Pancreas (tissue), 10 donors: ENCODE results near the gene PITPNC1. TPM values are rescaled to one million over a fixed set of nuclear protein-coding genes. Genes with fewer than 3 reads are reported as not detected.
"Not testable (repeated sequence)": the region's sequence is repeated elsewhere in the genome, so short reads cannot be mapped to it uniquely, and the experiment has no call there.

Experiments
- ATAC-seq, 4 donors: fragments of 200-7000 bp; cut with Tn5 transposase; one replicate each; pipeline versions ENCODE4 v1.8.0 to v1.9.1; 2020; ENCODE audit warnings: mild to moderate bottlenecking in 4 of 4, moderate library complexity in 4 of 4
- DNase-seq, 6 donors: peaks; one replicate each; pipeline ENCODE4 v3.0.0-alpha.2; 2020
- FAIRE-seq: peaks from 2 replicates; lab custom pipeline; 2012; peaks lifted over from hg19 to GRCh38; lab: Jason Lieb, UNC
- H3K27ac ChIP-seq, 4 donors: fragments of 200-600 bp; sonication (generic); 1 replicate in 3 of 4; 2 replicates in 1 of 4; pipeline versions ENCODE4 v1.5.0 to v1.8.0; 2020
- H3K27me3 ChIP-seq, 4 donors: fragments of 200-600 bp; one replicate each; pipeline ENCODE4 v1.8.0; 2021
- H3K36me3 ChIP-seq, 3 donors: fragments of 200-600 bp; sonication (generic) in 1 of 3; one replicate each; pipeline versions ENCODE4 v1.5.0 to v1.8.0; 2020 to 2021
- H3K4me1 ChIP-seq, 3 donors: fragments of 200-600 bp; one replicate each; pipeline ENCODE4 v1.8.0; 2021
- H3K4me3 ChIP-seq, 4 donors: fragments of 200-600 bp; sonication (generic) in 2 of 4; one replicate each; pipeline versions ENCODE4 v1.5.0 to v1.8.0; 2020 to 2021
- H3K9me3 ChIP-seq, 4 donors: fragments of 200-600 bp; one replicate each; pipeline ENCODE4 v1.8.0; 2021
- CTCF ChIP-seq, 4 donors: fragments of 200-600 bp; sonication (generic) in 3 of 4; IDR thresholded peaks; one replicate each; pipeline versions ENCODE4 v1.5.0 to v1.8.0; 2021; ENCODE audit warnings: antibody characterized with exemption in 4 of 4
- WGBS, 2 donors: extraction: QIAGEN DNeasy Blood & Tissue Kit; methylation state at CpG; one replicate each; pipeline ENCODE4 v1.1.7; 2013; 5-methylcytosine and 5-hydroxymethylcytosine counted together
- intact Hi-C, 3 donors: fragments of 100-400 bp; cut with DNase I; formaldehyde crosslinking; loops; one replicate each; pipeline versions ENCODE4 v1.11.1 to v1.14.2; 2022
- polyA plus RNA-seq, 2 donors: library from polyadenylated mRNA; stranded (reverse); fragments of 200-250 nt; gene quantifications; one replicate each; pipeline ENCODE4 v1.2.3, GENCODE V29; 2013
- total RNA-seq, 6 donors: library from RNA; stranded (reverse); fragmentation: NEBNext Ultra II Directional in 4 of 6; extraction: Animal tissue kit (Norgen Biotek cat#: 25700) in 4 of 6; gene quantifications; one replicate each; pipeline versions ENCODE4 v1.2.1 to v1.2.4, GENCODE V29; 2021 to 2023
- donor health status: healthy with polysubstance abuse.
- donor health status: DM: no; HTN: no; CAD: no; lungs with moderate emphysema.
- donor health status: DM: no; HTN: no; CAD: no.
- donor health status: control.
- donor health status: control.
- donor health status: Bipolar disorder and iron deficiency.
- donor health status: DM: yes; HTN: yes; CAD: no.
- donor health status: DM: no; HTN: no; CAD: no.
- donor health status: DM: no; HTN: no; CAD: no.
- donor health status: DM: yes; HTN: yes; CAD: no.

The PITPNC1 gene
- total and polyA plus RNA-seq, 8 donors: 9.5 to 28.8 (median 24.4) TPM

- H3K4me3 ChIP-seq: no peak overlapping the region
- H3K9me3 ChIP-seq: no peaks in the 10 kb centered on the region
- no peaks in the 10 kb centered on the region for H3K36me3 ChIP-seq
- H3K4me1 ChIP-seq: peaks cover 0 to 13% (median 2%) of the 10 kb centered on the region in 3 donors
- H3K27ac ChIP-seq: peak overlapping the region; percentile 13 to 35 (median 26)
- TF ChIP-seq CTCF (IDR thresholded peaks at IDR 0.05): no peak
- no peaks in the 10 kb centered on the region for H3K27me3 ChIP-seq
- WGBS, 2 donors: 65 to 67% methylated on average over 10 of the region's 10 CpGs
- intact Hi-C loops: no loop called here
- ATAC-seq: no peak
- no peak for FAIRE-seq
- no peak for DNase-seq
Observed at GRCh38 chr17:67576471-67577115, 199.5 kb downstream of the PITPNC1 start.

DNA sequence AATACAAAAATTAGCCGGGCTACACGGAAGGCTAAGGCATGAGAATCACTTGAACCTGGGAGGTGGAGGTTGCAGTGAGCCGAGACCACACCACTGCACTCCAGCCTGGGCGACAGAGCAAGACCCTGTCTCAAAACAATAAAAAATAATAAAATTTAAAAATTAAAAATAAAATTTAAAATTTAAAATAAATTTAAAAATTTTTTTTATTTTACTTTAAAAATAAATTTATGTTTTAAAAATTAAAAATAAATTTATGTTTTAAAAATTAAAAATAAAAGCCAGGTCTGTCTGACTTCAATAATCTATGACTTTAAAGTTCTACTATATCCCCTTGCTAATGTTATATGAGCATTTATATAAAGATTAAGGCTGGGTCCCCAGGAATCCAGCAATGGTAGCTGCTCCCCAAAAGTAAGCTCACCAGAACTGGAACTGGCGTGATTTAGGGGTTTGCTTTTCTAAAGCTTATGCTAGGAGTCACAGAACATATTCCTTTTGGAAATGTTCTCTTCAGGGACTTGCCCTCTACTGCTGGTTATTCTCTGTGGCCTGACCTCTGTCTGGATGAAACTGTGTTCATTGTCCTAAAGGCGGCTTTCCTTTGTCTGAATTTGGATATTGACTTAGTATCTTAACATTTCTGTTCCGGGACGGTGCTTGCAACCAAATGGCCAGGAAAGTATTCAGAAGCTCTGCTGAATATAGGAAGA is 200.5 kb downstream of the PITPNC1 start:
- WGBS, 2 donors: 90 to 94% methylated on average over 8 of the region's 8 CpGs
- ATAC-seq (no peak), DNase-seq (no peak), FAIRE-seq (no peak)
- peaks cover 0 to 20% (median 10%) of the 10 kb centered on the region in 3 donors for H3K4me1 ChIP-seq
- peak overlapping the region; percentile 13 to 35 (median 26) for H3K27ac ChIP-seq
- TF ChIP-seq CTCF (IDR thresholded peaks at IDR 0.05): no peak
- no peak overlapping the region for H3K4me3 ChIP-seq
- H3K9me3 ChIP-seq: no peaks in the 10 kb centered on the region
- no peaks in the 10 kb centered on the region for H3K36me3 ChIP-seq
- H3K27me3 ChIP-seq: no peaks in the 10 kb centered on the region
- intact Hi-C loops: no loop called here

GRCh38 chr17:67578142-67578457 is 201.0 kb downstream of the PITPNC1 start:
- intact Hi-C loops: no loop called here
- WGBS, 2 donors: 87 to 90% methylated on average over 5 of the region's 5 CpGs
- H3K27me3 ChIP-seq: no peaks in the 10 kb centered on the region
- no peaks in the 10 kb centered on the region for H3K9me3 ChIP-seq
- peak overlapping the region in 2 of 4 donors; percentile 20 to 31 for H3K27ac ChIP-seq
- no peaks in the 10 kb centered on the region for H3K36me3 ChIP-seq
- peaks cover 0 to 23% (median 15%) of the 10 kb centered on the region in 3 donors for H3K4me1 ChIP-seq
- H3K4me3 ChIP-seq: no peak overlapping the region
- no peak for FAIRE-seq
- no peak for ATAC-seq
- DNase-seq: no peak
- no peak for TF ChIP-seq CTCF (IDR thresholded peaks at IDR 0.05)

DNA sequence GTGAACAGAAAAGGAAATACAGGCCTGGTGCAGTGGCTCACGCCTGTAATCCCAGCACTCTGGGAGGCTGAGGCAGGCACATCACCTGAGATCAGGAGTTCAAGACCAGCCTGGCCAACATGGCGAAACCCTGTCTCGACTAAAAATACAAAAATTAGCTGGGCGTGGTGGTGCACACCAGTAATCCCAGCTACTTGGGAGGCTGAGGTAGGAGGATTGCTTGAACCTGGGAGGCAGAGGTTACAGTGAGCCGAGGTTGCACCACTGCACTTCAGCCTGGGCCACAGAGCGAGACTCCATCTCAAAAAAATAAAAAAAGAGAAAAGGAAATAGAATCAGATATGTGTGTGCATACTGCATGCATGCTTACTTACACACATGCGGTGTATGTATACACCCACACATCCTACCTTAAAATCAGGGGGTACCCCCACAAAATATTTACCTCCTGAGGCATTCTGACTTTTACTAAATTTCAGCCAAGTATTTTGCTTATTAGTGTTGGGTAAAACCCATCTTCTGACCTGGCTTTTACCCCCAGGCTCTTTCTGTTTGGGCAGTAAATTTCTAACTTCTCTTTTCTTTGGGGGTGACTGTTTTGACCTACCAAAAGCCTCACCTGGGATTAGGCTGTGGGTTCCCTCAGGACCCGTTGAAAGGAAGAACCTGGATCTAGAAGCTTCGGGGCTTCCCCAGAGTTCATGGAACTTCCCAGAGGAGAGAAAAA is 201.8 kb downstream of the PITPNC1 start:
- H3K4me1 ChIP-seq: peaks cover under 1 to 25% (median 17%) of the 10 kb centered on the region in 3 donors
- intact Hi-C loops, H3K4me3 ChIP-seq, DNase-seq, H3K36me3 ChIP-seq, H3K9me3 ChIP-seq, H3K27me3 ChIP-seq, ATAC-seq, FAIRE-seq: not testable (repeated sequence)
- 92 to 93% methylated on average over 9 of the region's 9 CpGs for WGBS, 2 donors
- peak overlapping the region in 2 of 4 donors; percentile 20 to 31 for H3K27ac ChIP-seq

DNA sequence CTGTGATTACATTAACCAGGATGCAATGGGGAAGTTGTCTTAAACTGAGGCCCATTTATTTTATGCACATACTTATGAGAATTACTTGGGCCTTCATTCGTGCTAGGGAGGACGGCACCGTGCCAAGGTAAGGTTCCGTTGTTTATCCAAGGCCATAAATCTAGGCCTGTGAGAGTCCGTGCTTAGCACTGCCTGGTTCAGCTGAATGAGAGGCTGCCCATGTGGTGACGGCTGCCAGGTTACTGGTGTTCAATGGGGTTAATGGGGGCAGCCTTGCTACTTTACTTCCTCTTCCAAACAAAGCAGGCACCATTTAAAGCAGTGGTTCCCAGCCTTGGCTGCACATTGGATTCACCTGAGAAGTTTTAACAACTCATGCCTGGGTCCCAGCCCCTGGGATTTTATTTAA is 205.6 kb downstream of the PITPNC1 start:
- FAIRE-seq: no peak
- peaks cover 8 to 31% (median 27%) of the 10 kb centered on the region in 3 donors for H3K4me1 ChIP-seq
- H3K27ac ChIP-seq: peak overlapping the region; percentile 70 to 87 (median 74)
- 12 to 15% methylated on average over 6 of the region's 6 CpGs for WGBS, 2 donors
- no peak for TF ChIP-seq CTCF (IDR thresholded peaks at IDR 0.05)
- H3K27me3 ChIP-seq: no peaks in the 10 kb centered on the region
- H3K36me3 ChIP-seq: no peaks in the 10 kb centered on the region
- intact Hi-C loops: no loop called here
- no peak overlapping the region for H3K4me3 ChIP-seq
- peak; percentile 80 to 94 (median 86) for ATAC-seq
- DNase-seq: peak; percentile 76 to 89 (median 83)
- H3K9me3 ChIP-seq: no peaks in the 10 kb centered on the region
